ENCODE data around the gene DYNLRB1.

DYNLRB1 gene

DNA sequence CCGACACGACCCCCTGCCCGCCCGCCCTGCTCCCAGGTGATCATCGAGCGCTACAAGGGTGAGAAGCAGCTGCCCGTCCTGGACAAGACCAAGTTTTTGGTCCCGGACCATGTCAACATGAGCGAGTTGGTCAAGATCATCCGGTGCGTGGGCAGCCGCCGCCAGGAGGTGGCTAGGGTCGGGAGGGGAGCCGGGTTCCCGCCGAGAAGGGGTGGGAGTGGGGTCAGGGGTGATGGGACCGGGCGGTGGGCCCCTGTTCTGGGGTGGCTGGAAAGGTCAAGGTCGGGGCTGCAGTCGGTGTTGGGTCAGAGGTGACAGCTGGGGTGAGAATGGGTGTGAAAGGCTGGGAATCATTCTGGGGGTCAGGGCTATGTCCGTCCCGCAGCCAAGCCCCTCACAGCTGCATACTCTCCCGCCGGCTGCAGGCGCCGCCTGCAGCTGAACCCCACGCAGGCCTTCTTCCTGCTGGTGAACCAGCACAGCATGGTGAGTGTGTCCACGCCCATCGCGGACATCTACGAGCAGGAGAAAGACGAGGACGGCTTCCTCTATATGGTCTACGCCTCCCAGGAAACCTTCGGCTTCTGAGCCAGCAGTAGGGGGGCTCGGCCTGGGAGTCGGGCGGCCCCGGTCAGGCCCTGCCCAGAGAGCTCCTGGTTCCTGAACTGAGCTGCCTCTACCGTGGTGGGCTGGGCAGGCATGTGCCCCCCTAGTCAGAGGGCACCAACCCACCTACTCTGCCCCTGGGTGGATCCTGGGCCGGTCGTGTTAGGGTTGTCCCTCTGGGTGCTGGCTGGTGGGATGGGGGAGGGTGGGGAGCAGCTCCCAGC, 43.3 kb downstream of the DYNLRB1 start:
- DNase-seq = no peak

DNA sequence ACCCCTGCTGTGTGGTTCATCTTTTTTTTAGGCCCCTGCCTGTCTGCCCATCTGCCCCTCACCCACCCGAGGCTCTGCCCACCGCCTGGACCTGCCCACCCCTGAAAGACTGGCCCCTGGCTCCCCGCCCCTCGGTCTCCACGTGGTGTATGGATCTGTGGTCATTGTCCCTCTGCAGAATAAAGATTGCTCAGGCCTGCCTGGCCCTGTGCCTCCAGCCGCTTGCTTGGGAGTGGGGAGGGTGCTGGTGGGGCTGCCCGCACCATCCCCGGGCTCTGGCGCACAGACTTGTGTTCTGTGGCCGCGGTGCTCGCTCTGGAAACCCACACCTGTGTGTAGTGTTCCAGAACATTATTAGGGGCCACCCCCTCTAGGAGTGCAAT, 43.9 kb downstream of the DYNLRB1 start:
- DNase-seq = no peak

DNA sequence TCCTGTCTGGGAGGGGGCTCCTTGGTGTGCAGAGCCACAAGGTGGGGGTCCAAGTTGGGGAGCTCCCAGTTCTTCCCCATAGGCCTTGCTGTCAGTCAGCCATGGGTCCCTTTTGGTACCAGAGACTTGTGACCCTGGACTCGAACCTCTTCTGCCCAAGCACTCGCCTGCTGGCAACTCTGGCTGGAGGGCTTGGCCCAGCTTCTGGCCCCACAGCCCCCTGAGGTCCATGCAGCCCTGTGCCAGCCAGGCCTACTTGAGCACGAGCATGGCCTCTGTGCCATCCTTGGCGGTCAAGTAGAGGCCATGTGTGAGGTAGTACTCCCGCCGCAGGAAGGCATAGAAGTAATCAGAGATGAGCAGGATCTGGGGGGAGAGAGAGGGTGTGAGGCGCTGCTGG, 44.4 kb downstream of the DYNLRB1 start:
- DNase-seq = no peak

DNA sequence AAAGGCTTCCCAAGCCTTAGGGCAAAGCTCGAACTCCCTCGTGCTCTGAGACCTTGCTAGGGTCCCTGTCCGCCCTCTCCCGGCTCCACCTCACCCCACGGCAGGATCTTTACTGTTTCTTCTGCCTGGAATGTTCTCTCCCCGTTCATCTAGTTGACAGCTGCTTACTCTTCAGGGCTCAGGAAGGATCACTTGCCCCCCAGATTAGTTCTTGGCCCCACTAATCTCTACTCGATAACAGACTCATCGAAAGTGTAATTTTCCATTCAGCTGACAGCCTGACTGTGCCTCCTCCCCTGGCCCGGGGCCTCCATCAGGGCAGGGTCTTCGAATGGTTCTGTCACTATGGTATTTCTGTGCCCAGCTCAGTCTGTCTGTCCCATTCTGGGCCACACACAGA, 45.4 kb downstream of the DYNLRB1 start:
- no peak for DNase-seq

DNA sequence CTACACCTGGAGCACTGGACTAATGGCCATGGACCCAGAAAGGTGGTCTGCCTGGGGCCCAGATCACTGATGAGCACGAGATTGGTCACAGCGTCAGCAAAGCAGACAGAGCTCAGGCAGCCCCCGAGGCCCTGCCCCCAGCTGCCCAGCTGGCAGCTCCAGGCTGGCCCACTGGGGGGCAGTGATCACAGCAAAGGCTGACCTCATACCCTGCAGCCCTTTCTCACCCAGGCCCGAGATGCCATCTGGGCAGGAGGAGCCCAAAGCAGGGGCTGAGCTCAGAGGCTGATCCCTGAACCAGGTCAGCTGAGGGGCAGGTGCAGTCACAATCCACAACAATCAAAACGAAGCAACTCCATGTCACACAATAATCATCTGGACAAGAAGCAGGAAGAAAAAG, 46.4 kb downstream of the DYNLRB1 start:
- DNase-seq = no peak

DNA sequence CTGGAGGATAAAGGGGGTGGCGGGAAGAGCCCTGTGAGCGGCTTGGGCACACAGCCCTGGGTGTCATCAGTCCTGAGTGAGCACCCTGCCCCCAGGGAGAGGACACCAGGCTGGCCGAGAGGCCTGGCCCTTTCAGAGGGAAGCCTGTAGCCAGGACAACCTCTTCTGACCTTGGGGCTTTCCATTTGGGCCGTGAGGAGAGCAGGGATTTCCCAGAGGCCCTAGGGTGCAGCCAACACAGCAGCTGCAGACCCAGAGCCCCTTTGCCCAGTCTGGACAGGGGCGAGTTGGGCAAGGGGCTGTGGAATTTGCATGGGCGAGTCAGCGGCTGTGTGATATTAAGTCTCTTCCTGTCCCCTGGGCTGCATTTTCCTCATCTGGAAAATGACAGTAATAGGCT, 48.6 kb downstream of the DYNLRB1 start:
- no peak for DNase-seq

DNA sequence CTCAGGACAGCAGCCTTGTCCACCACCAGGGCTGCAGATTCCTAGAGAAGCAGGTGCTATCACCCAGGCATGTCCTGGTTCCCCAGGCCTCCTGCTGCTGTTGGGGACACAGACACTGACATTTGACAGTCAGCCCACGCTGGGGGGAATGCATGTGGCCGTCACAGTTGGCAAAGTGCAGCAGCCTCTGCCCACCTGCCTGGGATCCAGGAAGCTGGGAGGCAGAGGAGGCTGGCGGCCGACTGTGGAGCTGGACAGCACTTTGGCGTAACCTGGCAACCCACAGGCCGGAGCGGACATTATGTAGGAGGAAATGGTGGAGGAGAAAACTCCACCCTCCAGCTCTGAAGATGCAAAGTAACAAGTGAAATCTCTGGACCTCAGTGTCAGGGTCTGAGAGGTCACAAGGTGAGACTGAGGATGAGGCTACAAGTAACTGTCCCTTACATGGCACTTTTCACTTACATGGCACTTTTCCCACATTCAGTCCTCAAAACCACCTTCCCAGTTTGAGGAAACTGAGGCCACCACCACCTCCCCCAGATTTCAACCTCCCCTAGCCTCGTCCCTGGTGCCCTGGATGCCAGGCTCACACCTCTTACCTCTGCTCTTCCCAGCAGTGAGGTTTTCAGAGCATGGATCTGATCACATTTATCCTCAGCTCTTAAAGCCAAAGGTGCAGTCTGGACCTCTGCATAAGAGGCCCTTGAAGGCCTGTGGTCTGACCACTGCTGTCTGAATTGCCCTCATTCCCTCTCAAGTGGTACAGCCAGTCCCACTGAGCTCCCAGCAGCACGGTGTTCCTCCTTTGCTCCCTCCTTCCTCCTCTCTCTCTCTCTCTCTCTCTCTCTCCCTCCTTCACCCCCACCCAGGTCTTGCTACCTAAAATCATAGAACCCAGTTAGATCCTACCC, 51.0 kb downstream of the DYNLRB1 start:
- no peak for DNase-seq

DNA sequence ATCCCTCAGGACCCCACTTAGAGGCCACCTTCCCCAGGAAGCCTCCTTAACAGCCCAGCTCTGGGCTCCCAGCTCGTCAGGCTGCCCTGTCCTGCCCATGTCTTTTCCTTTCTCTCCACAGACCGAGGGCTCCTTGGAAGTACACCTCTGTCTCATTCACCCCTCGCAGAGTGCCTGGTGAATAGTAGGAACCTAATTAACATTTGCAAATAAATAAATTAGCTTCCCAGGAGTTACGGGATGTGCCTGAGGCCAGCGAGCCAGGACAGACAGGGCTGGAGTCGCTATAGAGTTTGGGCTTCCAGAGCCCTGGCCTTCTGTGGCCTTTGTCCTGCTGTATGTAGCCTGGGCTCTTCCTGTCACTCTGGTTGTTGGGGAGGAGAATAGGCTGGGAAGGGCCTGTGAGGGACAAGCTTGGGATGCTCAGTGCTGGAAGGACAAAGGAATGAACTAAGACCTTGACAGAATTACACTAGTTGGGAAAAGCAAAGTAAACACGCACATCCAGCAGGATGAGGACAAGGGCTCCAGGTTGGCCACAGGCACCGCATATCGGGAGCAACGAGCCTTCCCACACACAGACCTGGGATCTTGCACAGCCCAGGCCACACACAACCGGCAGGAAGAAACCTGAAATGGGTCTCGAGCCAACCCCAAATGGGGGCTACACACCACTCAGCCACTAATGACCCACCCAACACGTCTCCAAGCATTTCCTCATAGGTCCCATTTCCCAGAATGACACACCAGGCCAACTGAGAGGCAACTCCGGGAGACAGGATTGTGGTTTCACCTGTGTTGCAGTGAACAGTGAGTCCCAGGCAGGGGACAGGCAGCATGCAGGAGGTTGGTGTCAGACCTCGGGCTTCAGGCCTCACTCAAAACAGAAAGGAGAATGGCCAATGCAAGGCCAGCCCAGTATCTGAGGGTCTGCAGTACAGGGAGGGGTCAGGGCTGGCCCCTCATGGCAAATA, 52.0 kb downstream of the DYNLRB1 start:
- DNase-seq = no peak

DNA sequence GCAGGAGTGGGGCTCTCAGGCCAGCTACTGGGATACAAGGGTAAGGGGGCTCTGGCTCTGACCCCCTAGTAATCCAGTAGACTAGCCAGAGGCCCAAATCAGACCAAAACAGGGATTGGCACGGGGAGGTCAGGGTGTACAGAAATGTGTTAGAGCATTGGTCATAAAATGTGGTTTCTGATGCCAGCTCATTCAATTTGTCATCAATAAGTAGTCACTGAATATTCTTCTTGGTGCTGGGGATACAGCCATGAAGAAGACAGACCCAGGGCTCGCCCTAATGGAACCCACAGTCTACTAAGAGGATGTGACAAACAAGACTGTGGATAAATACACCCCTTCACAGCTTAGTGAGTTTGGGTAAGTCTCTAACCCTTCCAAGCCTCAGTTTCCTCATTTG, 53.4 kb downstream of the DYNLRB1 start:
- no peak for DNase-seq

DNA sequence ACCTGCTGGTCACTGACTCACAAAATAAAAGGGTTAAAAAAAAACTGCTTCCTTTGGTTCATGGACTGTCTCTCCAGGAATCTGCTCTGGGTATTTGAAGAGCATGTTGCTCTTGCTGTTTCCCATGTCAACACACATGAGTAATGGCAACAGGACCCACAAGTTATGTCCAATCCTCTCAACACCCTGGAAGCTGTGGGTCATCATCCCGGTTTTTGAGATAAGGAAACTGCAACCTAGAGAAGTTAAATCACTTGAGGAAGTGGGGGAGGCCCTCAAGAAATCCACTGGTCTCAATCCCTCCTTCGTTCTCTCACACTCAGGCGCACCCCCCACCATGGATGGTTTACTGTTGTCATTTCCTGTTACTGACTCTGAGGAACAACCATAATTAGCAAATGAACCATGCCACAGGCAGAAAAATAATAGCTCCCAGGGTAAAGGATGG, 54.7 kb downstream of the DYNLRB1 start:
- DNase-seq = no peak

DNA sequence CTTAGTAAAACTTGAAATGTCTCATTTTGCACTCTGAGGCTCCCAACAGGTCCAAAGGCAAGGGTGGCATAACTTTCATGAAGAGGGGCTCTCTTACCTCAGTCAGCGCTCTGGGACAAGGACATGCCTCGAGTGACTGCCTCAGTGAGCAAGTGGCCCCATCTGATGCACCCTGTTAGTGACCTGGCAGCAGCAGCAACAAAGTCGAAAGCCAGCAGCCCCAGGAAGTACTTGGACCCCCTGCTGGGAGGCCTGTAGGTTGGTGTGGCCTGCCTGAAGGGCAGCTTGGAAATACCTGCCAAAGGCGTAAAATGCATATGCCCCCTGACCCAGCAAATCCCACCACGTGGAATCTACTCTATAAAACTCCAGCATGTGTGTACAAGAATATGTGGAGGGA, 55.5 kb downstream of the DYNLRB1 start:
- no peak for DNase-seq

DNA sequence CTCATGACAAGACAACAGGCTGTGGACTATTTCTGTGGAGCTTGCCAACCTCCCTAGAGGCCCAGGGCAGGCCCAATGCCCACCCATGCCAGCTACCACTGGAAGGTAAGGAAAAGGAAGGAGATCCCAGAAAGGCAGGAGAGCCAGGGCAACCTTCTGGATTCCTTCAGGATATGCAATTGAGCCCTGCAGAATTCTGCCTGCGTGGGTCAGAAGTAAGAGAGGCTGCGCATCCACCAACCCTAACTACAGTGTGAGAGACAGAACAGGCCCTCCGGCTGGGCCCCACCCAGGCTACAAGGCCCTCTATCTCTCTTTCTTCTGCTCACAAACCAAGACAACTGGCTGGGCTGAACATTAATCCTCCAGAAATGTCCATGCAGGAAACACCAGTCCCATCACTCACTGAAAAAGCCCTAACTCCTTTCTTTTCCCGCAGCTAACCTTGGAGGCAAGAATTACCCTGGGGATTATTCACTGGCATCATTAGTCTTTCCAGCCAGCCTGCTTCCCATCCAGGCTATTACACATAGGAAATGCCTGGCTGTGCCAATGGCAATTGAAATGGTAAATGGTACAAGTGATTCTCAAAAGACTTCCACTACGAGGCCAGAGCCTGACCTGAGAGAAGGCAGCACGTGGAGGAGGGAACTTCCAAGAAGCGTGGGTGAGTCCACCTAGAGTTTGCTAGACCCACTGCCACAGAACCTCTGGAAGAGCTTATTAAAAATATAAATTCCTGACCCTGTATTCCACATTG, 57.5 kb downstream of the DYNLRB1 start:
- no peak for DNase-seq

DNA sequence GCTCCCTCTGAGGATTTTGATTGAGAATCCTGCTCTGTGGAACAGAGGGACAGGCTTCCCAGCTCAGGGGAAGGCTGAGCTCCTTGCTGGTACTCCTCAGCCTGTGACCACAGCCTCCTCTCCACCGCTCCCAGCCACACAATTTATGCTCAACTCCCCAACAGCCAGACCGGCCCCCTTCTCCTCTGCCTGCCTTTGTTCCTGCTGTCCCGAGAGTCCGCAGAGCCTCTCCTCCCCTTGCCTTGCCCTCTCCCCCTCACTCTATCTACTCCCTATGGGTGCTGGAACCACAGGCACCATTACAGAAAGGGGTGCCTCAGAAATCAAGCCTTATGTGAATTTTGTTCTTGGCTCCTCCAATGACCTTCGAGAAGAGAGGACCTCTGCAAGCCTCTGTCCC, 58.2 kb downstream of the DYNLRB1 start:
- DNase-seq = no peak

DNA sequence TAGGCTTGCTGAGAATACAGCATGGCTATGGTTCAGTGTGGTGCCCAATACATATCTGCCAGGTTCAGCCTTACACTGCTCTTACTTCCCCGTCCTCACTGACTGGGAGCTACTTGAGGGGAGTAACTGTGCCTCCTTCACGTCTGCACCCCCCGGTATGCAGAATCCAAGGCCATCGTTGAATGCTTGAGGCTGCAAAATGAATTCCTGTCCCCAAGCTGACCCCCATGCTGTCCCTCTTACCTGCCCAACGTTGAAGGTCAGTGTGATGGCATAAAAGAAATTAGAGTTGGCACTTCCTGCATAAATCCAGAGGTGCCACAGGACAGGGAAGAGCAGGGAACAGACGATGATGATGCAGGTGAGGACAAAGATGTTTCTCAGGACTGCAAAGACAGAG, 58.6 kb downstream of the DYNLRB1 start:
- DNase-seq = no peak

DNA sequence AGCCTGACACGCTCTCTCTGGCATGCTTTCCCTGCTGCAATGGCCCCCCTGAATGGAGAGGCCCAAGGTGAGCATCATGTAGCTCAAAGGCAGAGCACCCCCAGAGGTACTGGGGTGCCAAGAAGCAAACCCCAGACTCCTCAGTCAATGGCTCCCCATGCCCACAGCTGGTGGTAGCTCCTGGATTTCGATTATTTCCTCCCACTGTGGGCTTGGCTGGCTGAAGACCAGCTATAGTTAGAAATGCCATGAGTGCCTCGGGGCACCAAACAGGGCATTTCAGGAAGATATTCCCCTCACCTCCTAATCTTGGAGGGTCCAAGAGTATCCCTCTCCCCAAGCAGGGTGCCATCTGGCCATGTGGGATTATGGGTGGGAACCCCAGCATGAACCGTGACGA, 59.0 kb downstream of the DYNLRB1 start:
- DNase-seq = no peak

DNA sequence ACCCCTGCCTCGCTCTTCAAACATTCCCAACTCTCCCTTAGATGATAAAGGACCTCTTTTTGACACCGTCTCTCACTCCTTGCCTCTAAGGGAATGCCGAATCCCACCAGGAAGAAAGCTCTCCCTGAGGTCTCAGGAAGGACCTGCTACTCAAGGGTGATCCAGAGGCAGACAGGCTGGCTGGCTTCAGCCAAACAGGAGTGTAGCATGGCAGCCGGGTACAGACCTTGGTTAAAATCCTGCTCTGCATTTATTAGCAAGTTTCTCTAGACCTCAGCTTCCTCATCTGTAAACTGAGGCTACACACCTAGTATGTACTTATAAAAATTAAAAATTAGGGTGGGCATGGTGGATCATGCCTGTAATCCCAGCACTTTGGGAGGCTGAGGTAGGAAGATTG, 59.5 kb downstream of the DYNLRB1 start:
- DNase-seq = no peak

DNA sequence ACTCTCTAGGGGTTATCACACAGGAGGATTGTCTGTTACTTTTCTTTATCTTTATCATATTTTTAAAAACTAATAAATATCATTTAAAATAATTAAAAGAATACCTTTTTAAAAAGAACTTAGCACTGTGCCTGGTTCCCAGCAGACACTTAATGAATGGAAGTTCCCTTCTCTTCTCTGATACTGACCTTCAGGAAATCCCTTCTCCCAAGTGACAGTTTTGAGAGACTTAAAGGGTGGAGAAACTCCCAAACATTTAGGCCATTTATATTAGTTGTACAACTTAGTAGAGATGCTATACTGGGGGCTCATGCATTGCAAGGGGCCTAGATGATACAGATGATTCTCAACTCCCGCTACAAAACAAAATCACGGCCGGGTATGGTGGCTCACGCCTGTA, 60.8 kb downstream of the DYNLRB1 start:
- no peak for DNase-seq

DNA sequence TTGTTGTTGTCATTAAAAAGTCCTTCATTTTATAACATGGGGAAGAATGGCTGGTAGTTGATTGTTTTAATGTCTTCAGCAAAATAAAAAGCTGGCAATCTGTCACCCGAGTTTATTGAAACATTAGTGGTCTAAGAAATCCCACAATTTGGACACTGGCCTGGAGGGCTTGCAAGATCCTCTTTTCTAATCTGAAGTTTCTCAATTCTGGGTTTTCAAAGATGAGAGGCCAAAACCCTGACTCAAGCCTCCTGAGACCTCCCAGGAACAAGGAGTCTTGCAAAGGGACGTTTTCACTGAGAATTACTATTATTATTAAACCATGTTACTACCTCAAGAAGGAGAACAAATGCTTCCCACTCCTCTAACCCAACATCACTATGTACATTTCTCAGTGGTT, 61.8 kb downstream of the DYNLRB1 start:
- no peak for DNase-seq

DNA sequence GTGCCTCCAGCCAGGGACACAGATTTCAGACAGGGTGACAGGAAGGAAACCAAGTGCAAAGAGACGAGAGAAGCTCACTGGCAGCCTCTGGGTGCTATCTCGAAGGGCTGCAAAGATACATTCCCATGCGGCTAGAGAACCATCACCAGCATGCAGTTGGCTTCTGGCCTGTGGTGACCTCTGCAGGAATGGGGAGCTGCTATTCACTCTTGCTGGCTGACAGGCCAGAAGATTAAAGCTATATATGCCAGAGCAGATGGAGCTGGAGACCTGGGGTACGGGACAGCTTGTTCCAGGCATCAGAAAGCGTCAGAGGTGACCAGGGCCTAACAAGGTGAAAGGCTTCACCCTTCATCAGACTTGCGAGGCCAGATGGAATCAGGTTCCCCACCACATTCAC, 62.3 kb downstream of the DYNLRB1 start:
- DNase-seq = no peak

DNA sequence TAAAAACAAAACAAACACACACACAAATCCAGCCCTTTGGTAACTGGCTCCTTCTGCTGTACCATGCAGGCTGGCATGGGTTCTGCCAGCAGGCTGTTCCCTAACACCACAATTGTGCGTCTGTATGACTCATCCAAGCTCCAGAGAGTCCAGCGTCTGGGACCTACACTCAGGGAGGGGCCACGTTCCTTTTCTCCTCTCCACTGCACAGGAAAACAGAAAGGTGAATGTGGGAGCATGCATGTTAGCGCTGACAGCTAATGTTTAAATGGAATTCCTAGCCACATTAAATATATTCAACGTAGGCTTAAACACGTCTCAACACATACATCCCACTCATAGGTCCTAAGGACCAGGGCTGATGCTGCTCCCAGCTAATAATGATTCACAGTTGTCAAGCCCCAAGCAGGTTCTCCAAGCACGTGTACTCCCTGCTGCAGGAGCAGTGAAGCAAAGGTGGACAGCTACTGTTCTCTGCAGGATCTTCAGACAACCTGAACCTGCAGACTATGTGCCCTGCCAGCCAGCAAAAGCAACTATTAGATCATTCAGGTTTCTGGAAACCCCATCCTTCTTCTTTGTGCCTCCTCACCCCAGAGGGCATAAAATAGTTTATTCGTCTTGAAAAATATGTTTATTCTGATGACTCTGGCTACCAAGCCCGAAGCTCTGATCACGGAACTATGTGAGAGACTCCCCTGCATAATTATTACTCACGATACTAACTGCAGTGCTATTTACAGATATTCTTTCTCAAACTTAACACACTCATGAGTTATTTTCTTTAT, 63.2 kb downstream of the DYNLRB1 start:
- no peak for DNase-seq

Data from cortex of kidney (tissue), 1 donor.